NCI-H774 (cell line): ENCODE measurements around the gene EYA4.
"Not testable (repeated sequence)": the region's sequence is repeated elsewhere in the genome, so short reads cannot be mapped to it uniquely, and the experiment has no call there.

Experiments
- DNase-seq: peaks from one replicate; lab custom pipeline; 2025; lab: John Stamatoyannopoulos, UW

EYA4 gene

DNA sequence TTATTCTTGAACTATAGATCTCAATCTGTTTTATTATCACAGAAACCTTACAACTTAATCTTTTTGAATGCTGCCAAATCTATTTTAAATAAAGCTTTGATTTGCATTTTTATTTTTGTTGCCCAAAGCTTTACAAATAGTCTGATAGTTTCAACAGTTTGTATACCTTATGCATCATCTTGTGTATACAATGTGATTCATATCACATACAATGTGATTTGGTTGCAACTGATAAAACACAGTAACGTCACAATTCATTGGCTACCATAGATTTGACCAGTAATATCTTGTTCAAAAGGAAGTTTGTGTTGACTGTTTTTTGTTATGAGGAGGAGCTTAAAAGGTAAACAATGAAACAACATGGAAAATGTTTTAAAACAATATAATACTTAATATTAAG lies 110.9 kb downstream of the EYA4 start:
- no peak for DNase-seq

- no peak for DNase-seq
Observed at GRCh38 chr6:133353061-133353460, 111.9 kb downstream of the EYA4 start.

GRCh38 chr6:133355922-133356321 lies 114.8 kb downstream of the EYA4 start:
- DNase-seq = no peak

DNA sequence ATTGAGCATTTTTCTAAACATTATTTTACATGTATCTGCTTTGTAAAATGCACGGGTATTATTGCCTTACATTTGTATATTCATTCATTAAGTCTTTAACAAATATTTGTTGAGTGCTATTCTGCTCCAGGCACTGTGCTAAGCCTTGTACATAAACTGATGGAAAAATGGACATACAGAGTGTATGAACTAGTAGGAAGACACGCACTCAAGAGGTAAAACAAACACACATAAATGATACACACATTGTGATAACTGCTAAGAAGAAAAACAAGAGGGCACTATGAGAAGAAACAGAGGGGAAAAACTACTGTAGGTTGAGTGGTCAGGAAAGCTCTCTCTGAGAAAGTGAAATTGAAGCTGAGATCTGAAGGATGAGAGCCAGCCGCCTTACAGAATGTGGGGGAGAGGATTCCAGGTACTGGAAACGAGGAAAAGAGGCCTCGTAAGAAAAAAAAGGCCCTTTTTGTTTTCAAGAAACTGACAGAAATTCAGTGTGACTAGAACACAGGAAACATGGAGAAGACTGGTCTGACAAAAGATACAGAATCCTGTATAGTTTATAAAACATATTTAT lies 117.5 kb downstream of the EYA4 start:
- peak; percentile 53 for DNase-seq

- DNase-seq = no peak
Observed at GRCh38 chr6:133359256-133359655, 118.1 kb downstream of the EYA4 start.

GRCh38 chr6:133359760-133360159 lies 118.6 kb downstream of the EYA4 start:
- DNase-seq = no peak

DNA sequence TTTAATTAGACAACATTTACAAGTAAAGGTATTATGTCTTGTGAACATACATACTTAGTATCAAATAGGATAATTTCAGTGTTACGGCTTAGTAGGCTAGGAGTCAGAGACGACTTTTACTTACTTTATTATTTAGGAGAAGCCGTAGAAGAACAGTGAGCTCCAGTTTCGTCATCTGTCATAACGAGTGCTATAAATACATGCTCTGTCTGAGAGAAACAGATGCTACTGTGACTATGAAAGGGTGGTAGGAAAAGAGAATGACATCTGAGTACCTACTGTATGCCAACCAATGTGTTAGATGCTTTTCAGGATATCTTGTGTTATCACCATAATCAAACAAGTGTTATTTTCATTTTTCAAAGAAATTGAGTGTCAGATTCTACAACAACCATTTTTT lies 119.0 kb downstream of the EYA4 start:
- no peak for DNase-seq

GRCh38 chr6:133362813-133363212 lies 121.7 kb downstream of the EYA4 start:
- no peak for DNase-seq

GRCh38 chr6:133368664-133369063 lies 127.5 kb downstream of the EYA4 start:
- DNase-seq = peak; percentile 67

- DNase-seq = no peak
Observed at GRCh38 chr6:133369773-133370272, 128.7 kb downstream of the EYA4 start.

GRCh38 chr6:133376743-133377142 lies 135.6 kb downstream of the EYA4 start:
- no peak for DNase-seq

GRCh38 chr6:133377219-133377618 lies 136.1 kb downstream of the EYA4 start:
- DNase-seq = no peak

DNA sequence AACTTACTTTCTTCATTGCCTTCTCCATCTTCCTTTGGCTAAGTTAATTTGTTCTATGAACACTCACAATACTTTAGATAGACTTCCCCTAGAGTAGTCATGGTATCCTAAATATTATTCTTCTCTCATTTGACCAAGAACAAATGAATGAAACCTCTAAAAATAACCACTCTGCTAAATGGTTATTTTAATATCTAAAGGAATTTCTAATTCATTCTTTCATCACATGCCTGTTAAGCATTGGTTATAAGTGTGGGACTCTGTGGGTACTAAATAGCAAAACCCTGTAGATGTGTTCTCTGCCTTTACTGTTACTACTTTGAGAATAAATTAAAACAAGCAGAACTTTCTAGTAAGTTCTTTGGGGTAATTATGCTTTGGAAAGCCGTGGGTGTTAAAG lies 138.9 kb downstream of the EYA4 start:
- DNase-seq = no peak

DNA sequence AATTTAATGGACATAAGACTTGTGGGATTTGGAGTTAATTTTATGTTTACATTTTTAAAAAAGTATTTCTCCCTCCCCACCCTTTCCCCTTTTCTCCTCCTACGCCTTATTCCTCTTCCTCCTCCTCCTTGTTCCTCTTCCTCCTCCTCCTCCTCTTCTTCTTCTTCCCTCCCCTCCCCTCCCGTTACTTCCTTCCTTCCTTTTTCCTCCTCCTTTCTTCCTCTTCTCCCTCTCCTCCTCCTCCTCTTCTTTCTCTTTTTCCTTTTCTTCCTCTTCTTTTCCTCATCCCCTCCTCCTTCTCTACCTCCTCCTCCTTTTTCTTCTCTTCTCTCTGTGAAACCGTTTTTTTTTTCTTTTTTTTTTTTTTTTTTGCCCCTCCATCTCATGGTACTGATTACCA lies 139.6 kb downstream of the EYA4 start:
- DNase-seq = no peak

- DNase-seq = no peak
Observed at GRCh38 chr6:133388731-133389130, 147.6 kb downstream of the EYA4 start.

DNA sequence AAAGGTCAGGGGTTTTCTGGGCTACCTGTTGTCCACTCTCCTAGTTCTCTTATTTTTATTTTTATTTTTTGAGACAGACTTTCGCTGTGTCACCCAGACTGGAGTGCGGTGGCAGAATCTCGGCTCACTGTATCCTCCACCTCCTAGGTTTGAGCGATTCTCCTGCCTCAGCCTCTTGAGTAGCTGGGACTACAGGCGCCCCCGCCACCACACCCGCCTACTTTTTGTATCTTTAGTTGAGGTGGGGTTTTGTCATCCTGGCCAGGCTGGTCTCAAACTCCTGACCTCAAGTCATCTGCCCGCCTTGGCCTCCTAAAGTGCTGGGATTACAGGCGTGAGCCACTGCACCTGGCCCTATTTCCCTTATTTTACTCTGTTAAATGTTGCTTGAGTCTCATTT lies 149.0 kb downstream of the EYA4 start:
- DNase-seq = no peak

GRCh38 chr6:133392015-133392414 lies 150.9 kb downstream of the EYA4 start:
- DNase-seq = no peak

DNA sequence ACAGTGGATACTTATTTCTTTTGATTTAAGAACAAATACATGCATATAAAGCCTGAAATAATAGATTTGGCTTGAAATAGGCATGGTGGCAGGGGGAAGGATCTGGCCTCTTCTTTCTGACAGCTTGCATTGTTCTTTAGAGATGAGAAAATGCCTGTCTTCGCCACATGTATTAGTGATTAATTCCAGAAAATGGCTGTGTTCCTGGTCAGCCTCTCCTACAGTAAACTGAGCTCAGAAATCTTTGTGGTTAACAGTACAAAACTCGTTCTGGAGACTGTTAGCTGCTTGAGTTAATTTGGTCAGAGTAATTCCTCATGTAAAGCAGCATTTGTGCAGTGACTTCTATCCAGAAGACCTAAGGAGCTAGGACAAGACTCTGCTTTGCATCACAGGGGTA lies 151.5 kb downstream of the EYA4 start:
- no peak for DNase-seq

DNA sequence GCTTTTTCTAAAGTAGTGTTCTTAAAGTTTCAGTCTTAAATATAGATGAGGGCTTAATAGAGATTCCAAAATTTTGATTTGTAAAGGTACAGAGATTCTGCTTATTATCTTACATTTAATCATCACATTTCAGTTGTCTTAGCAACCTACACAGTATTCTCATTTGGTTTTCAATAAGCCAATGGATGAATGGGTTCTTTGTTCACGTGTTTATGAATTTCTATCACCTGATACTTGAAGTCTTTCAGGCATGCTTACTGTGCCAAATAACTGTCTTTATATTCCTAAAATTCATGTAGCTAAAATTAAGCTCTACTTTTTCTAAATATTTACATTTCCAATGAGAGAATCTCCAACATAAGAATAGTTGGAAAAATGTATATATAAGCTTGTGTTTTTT lies 152.7 kb downstream of the EYA4 start:
- DNase-seq = no peak

- DNase-seq = no peak
Observed at GRCh38 chr6:133394630-133395029, 153.5 kb downstream of the EYA4 start.

GRCh38 chr6:133396233-133396983 lies 155.3 kb downstream of the EYA4 start:
- no peak for DNase-seq

DNA sequence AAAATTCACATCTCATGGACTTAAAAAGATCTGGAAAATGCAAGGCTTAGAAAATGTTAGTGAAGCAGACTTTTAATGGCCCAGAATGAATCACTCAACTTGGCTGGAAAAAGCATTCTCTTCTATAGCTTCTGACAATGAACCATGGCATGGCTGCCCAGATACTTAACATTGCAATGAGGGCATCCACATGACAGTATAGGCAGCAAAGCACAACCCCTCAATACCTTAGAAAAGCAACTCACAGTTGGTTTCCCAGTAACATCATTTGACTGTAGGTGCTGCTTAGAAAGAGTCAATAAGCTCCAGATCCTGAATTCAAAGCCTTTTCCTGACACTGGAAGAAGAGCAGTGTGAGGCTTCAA lies 155.8 kb downstream of the EYA4 start:
- DNase-seq = no peak

DNA sequence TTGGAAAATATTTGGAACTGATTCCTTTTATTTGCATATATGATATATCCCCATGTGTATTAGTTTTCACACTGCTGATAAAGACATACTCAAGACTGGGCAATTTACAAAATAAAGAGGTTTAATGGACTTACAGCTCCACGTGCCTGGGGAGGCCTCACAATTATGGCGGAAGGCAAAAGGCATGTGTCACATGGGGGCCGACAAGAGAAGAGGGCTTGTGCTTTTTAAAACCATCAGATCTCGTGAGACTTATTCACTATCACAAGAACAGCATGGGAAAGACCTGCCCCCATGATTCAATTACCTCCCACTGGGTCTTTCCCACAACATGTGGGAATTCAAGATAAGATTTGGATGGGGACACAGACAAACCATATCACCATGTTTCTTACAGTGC lies 156.4 kb downstream of the EYA4 start:
- DNase-seq = not testable (repeated sequence)

- DNase-seq = no peak
Observed at GRCh38 chr6:133399426-133399825, 158.3 kb downstream of the EYA4 start.
